ENCODE measurements around the gene RDH8.

DNA sequence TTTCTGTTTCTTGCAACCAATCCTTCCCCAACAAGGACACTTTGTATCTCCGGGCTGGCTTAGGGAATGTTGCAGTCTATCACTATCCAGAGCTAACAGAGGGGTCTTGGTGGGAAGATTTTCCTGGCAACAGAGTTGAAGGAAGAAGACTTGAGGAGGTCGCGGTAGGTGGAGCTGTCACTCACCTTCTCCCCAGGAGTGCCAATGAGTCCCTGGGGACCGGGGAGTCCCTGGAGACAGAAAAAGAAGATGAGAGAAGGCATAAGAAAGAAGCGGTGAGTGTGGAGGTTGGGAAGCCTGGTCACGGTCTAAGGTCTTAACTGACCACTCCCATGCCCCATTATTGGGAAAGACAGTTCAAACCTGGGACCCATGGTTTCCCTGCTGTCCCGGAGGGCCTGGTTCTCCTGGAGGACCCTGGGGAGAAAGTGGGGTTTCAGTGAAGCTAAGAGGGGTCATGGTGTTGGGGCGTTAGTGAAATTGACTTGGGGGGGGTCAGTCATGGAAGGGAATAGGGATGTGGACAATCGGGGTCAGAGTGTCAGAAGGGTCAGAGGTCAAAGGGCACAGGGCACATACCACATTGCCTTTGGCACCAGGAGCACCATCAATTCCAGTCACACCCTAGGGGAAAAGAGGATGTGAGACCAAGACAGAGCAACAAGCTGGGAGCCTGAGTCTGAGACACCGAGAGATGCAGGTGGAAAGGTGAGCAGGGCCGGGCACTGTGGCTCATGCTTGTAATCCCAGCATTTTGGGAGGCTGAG, 21.7 kb upstream of the RDH8 start:
- TF ChIP-seq, protein P1, sequence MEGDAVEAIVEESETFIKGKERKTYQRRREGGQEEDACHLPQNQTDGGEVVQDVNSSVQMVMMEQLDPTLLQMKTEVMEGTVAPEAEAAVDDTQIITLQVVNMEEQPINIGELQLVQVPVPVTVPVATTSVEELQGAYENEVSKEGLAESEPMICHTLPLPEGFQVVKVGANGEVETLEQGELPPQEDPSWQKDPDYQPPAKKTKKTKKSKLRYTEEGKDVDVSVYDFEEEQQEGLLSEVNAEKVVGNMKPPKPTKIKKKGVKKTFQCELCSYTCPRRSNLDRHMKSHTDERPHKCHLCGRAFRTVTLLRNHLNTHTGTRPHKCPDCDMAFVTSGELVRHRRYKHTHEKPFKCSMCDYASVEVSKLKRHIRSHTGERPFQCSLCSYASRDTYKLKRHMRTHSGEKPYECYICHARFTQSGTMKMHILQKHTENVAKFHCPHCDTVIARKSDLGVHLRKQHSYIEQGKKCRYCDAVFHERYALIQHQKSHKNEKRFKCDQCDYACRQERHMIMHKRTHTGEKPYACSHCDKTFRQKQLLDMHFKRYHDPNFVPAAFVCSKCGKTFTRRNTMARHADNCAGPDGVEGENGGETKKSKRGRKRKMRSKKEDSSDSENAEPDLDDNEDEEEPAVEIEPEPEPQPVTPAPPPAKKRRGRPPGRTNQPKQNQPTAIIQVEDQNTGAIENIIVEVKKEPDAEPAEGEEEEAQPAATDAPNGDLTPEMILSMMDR (IDR thresholded peaks at IDR 0.05) = no peak
- TF ChIP-seq POLR2A (IDR thresholded peaks at IDR 0.05) = no peak
